Measurements from ENCODE around the gene NGRN. TPM values are rescaled to one million over a fixed set of nuclear protein-coding genes. Genes with fewer than 3 reads are reported as not detected.
"Not testable (repeated sequence)": the region's sequence is repeated elsewhere in the genome, so short reads cannot be mapped to it uniquely, and the experiment has no call there.

NGRN gene
- total RNA-seq, 1 experiment from 2014 or later, result 114 TPM

DNA sequence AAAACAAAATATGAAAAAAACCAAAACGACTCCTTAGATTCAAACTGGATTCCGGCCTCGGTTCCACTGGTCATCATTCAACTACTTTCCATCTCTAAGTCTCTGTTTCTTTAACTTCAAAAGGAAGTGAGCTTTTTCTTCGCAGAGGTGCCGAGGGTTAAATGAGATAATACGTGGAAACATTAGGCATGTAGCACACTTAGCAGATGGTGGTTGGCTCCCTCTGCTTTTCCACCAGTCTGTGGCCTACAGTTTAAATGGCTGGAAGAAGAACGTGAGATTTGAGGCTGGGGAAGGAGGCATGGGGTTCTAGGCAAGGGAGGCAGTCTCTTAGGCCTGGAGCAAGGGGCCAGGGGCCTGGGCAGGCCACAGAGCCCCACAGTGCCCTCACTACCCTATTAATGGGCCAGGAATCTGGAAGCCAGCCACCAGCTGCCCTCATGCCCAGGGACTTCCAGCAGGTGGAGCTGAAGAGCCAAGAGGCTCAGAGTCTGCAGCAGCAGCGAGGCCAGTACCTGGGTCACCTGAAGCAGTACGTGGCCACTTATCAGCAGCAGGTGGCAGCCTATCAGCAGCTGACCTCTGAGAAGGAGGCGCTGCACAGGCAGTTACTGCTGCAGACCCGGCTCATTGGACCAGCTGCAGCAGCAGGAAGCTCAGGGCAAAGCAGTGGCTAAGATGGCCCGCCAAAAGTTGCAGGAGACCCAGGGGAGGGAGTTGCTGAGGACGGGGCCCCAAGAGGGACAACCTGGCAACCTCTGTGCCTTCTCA lies 27.8 kb downstream of the NGRN start:
- TF ChIP-seq, protein P1, sequence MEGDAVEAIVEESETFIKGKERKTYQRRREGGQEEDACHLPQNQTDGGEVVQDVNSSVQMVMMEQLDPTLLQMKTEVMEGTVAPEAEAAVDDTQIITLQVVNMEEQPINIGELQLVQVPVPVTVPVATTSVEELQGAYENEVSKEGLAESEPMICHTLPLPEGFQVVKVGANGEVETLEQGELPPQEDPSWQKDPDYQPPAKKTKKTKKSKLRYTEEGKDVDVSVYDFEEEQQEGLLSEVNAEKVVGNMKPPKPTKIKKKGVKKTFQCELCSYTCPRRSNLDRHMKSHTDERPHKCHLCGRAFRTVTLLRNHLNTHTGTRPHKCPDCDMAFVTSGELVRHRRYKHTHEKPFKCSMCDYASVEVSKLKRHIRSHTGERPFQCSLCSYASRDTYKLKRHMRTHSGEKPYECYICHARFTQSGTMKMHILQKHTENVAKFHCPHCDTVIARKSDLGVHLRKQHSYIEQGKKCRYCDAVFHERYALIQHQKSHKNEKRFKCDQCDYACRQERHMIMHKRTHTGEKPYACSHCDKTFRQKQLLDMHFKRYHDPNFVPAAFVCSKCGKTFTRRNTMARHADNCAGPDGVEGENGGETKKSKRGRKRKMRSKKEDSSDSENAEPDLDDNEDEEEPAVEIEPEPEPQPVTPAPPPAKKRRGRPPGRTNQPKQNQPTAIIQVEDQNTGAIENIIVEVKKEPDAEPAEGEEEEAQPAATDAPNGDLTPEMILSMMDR (IDR thresholded peaks at IDR 0.05; ENCODE audit: unreplicated experiment), result peak; percentile 81
- not testable (repeated sequence) for BruUV-seq (replicated peaks); H3K27me3 Mint-ChIP-seq (ENCODE audit: unreplicated experiment); H3K9me3 Mint-ChIP-seq (ENCODE audit: low read depth, unreplicated experiment); H3K27ac Mint-ChIP-seq (ENCODE audit: unreplicated experiment); H3K36me3 Mint-ChIP-seq (ENCODE audit: insufficient read depth, unreplicated experiment)
- DNase-seq, result peak; percentile 97
- Mint-ChIP-seq H3K4me1 (ENCODE audit: low read depth, unreplicated experiment) (peaks cover 11% of the 10 kb centered on the region), H3K4me3 (ENCODE audit: low read depth, unreplicated experiment) (peak overlapping the region; percentile 17)
- CTCF ChIA-PET, result interaction anchor here (0.6 to 2.8 kb wide), 26 partner anchors 10 to 979 kb away, joined by 3 to 17 read pairs (median 4); partner anchors contain the start of genes CIB1, GDPGP1, HDDC3 and IQGAP1
- intact Hi-C loops (cut with micrococcal nuclease; ENCODE audit: unreplicated experiment), result loop anchor here (1.0 to 5.0 kb wide), 3 partner anchors 186 to 594 kb away; no protein-coding TSS in a partner anchor

DNA sequence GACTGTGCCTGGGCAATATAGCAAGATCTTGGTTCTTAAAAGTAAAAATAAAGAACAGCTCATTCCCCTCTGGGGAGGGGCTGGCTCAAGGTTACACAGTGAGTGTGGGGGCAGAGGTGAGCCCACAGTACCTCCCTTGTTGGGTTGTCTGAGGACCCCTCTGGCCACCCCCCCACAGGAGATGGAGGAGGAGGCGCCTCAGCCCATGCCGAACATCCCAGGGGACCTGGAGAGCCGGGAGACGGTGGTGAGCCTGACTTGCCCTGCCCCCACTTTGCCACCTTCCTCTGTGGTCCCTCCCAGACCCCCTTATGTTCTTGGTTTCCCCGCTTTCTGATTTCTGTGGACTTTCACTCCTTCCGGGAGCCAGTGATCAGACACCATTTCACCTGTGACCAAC lies 28.7 kb downstream of the NGRN start:
- Mint-ChIP-seq H3K4me3 (ENCODE audit: low read depth, unreplicated experiment) (no peak overlapping the region), H3K4me1 (ENCODE audit: low read depth, unreplicated experiment) (peaks cover 11% of the 10 kb centered on the region), H3K27ac (ENCODE audit: unreplicated experiment) (no peak overlapping the region), H3K27me3 (ENCODE audit: unreplicated experiment) (no peaks in the 10 kb centered on the region), H3K9me3 (ENCODE audit: low read depth, unreplicated experiment) (no peaks in the 10 kb centered on the region), H3K36me3 (ENCODE audit: insufficient read depth, unreplicated experiment) (peaks cover 4% of the 10 kb centered on the region)
- no peak for DNase-seq
- TF ChIP-seq, protein P1 (IDR thresholded peaks at IDR 0.05; ENCODE audit: unreplicated experiment), result no peak
- CTCF ChIA-PET, result interaction anchor here (0.6 to 2.8 kb wide), 15 partner anchors 9 to 978 kb away, joined by 3 to 17 read pairs (median 4); partner anchors contain the start of genes HDDC3, IQGAP1 and TTLL13
- intact Hi-C loops (cut with micrococcal nuclease; ENCODE audit: unreplicated experiment), result loop anchor here (5.0 kb wide), 1 partner anchor 593 kb away; no protein-coding TSS in a partner anchor
- BruUV-seq (replicated peaks), result no TSS peak

DNA sequence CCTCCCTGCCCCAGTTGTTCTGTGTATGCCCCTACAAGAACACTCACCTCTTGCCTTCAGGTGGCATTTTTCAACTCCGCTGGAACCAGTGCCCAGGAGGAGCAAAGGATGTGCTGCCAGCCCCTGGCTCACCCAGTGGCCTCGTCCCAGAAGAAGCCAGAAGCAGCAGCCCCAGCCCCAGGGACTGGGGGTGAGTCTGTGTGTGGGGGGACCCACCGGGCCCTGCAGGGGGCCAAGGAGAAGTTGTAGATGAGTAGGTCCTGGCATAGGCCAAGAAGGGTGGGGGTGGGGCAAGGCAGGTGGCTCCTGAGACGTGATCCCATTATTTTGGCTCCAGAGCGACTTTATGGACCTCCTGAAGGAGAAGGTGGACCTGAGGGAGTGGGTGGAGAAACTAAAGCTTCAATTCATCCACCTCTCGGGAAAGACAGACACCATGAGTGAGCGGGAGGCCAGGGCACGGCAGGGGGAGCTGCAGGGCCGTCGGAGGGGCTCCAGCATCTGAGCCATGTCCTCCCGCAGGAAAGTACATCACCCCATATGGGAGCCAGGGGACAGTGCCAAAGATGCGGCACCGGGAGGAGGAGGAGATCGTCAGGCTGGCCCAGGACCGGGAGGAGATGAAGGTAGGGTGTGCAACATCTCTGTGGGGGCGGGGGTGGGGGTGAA lies 29.3 kb downstream of the NGRN start:
- Mint-ChIP-seq H3K4me1 (ENCODE audit: low read depth, unreplicated experiment) (peaks cover 11% of the 10 kb centered on the region), H3K9me3 (ENCODE audit: low read depth, unreplicated experiment) (no peaks in the 10 kb centered on the region), H3K36me3 (ENCODE audit: insufficient read depth, unreplicated experiment) (peaks cover 4% of the 10 kb centered on the region), H3K27me3 (ENCODE audit: unreplicated experiment) (no peaks in the 10 kb centered on the region), H3K4me3 (ENCODE audit: low read depth, unreplicated experiment) (no peak overlapping the region), H3K27ac (ENCODE audit: unreplicated experiment) (no peak overlapping the region)
- DNase-seq, result no peak
- TF ChIP-seq, protein P1 (IDR thresholded peaks at IDR 0.05; ENCODE audit: unreplicated experiment), result no peak
- intact Hi-C loops (cut with micrococcal nuclease; ENCODE audit: unreplicated experiment), result loop anchor here (5.0 kb wide), 1 partner anchor 593 kb away; no protein-coding TSS in a partner anchor
- no TSS peak for BruUV-seq (replicated peaks)
- CTCF ChIA-PET, result interaction anchor here (1.6 to 2.8 kb wide), 4 partner anchors 14 to 637 kb away, joined by 5 to 17 read pairs (median 10); partner anchors contain the start of gene HDDC3

DNA sequence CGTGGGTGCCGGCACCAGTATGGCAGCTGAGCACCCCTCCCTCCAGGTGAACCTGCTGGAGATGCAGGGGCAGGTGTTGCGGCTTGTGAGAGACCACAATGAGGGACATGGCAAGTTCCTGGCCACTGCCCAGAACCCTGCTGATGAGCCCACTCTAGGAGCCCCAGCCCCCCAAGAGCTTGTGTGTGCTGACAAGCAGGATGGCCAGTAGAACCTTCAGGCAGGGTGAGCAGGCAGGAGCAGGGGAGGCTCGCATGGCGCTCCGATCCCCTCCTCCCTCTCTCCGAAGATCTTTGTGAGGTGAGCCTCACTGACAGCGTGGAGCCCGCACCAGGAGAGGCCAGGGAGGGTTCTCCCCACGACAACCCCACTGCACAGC lies 29.8 kb downstream of the NGRN start:
- no TSS peak for BruUV-seq (replicated peaks)
- H3K4me3 Mint-ChIP-seq (ENCODE audit: low read depth, unreplicated experiment), result no peak overlapping the region
- DNase-seq, result no peak
- no peak overlapping the region for H3K27ac Mint-ChIP-seq (ENCODE audit: unreplicated experiment)
- no peaks in the 10 kb centered on the region for H3K27me3 Mint-ChIP-seq (ENCODE audit: unreplicated experiment)
- peaks cover 11% of the 10 kb centered on the region for H3K4me1 Mint-ChIP-seq (ENCODE audit: low read depth, unreplicated experiment)
- CTCF ChIA-PET, result interaction anchor here (1.1 to 2.8 kb wide), 2 partner anchors 13 to 46 kb away, joined by 7 to 9 read pairs; partner anchors contain the start of gene TTLL13
- intact Hi-C loops (cut with micrococcal nuclease; ENCODE audit: unreplicated experiment), result no loop called here
- TF ChIP-seq, protein P1 (IDR thresholded peaks at IDR 0.05; ENCODE audit: unreplicated experiment), result no peak
- H3K36me3 Mint-ChIP-seq (ENCODE audit: insufficient read depth, unreplicated experiment), result peaks cover 4% of the 10 kb centered on the region
- no peaks in the 10 kb centered on the region for H3K9me3 Mint-ChIP-seq (ENCODE audit: low read depth, unreplicated experiment)

DNA sequence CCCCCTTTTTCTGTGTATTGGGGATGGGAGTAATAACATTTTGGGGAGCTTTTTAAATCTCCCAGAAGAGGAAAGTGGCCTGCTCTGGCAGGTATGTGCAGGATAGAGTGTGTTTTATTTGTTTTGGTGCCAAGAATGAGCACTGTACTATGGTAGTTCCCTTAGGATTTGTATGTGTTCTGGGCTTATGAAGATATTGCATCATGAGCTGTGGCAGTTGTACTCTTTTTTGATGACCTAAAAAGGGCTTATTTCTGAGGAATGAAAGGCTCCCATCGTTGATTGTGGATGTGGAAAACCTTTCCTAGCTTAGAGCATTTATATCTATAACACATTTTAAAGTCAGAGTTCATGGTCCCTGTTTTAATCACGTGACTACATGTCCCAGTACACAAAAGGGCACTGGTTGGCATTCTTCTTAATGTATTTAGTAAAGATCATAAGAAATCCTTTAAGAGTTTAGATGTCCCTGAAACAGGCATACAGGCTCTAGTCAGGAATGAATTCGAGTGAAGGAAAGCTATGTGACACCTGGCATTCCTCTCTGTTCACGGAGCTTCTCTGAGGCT lies 30.9 kb downstream of the NGRN start:
- peaks cover 11% of the 10 kb centered on the region for H3K4me1 Mint-ChIP-seq (ENCODE audit: low read depth, unreplicated experiment)
- H3K27me3 Mint-ChIP-seq (ENCODE audit: unreplicated experiment); H3K9me3 Mint-ChIP-seq (ENCODE audit: low read depth, unreplicated experiment); DNase-seq; H3K36me3 Mint-ChIP-seq (ENCODE audit: insufficient read depth, unreplicated experiment); H3K4me3 Mint-ChIP-seq (ENCODE audit: low read depth, unreplicated experiment); H3K27ac Mint-ChIP-seq (ENCODE audit: unreplicated experiment); BruUV-seq (replicated peaks); intact Hi-C loops (cut with micrococcal nuclease; ENCODE audit: unreplicated experiment): not testable (repeated sequence)
- CTCF ChIA-PET, result interaction anchor here (0.9 to 1.1 kb wide), 2 partner anchors 47 to 873 kb away, joined by 3 to 7 read pairs; partner anchors contain the start of gene TTLL13

Measured in Calu3 (cell line).